HepG2 (cell line): ENCODE data around the gene CITED2. TPM values are rescaled to one million over a fixed set of nuclear protein-coding genes. Genes with fewer than 3 reads are reported as not detected.
A peak's percentile ranks its signal among the peaks of the same experiment; 100 is the strongest.

Source experiments
- ATRX ChIP-seq: sonication (generic); formaldehyde crosslinking; IDR thresholded peaks from 2 replicates; pipeline ENCODE4 v1.4.0; 2020; ENCODE audit warnings: missing genetic modification reagents, borderline replicate concordance
- GZF1 ChIP-seq: sonication (generic); formaldehyde crosslinking; IDR thresholded peaks from 2 replicates; pipeline ENCODE4 v1.5.1; 2020; ENCODE audit warnings: mild to moderate bottlenecking, missing genetic modification reagents
- HMGA1 ChIP-seq: sonication (generic); formaldehyde crosslinking; conservative IDR thresholded peaks from 2 replicates; pipeline ENCODE4 v1.4.0; 2020; ENCODE audit warnings: missing genetic modification reagents
- MAFK ChIP-seq, 2 experiments: IDR thresholded peaks in 1 of 2; conservative IDR thresholded peaks in 1 of 2; 2 replicates each; pipeline ENCODE4 v1.6.1; 2011; ENCODE audit warnings: improper control_type of control experiment in 2 of 2, low read length in 2 of 2
- MIER3 ChIP-seq: IDR thresholded peaks from 2 replicates; pipeline ENCODE4 v1.6.1; 2016; ENCODE audit warnings: missing compliant biosample characterization, borderline replicate concordance
- NCOA2 ChIP-seq: sonication (generic); formaldehyde crosslinking; IDR thresholded peaks from 2 replicates; pipeline ENCODE4 v1.8.0; 2022; ENCODE audit warnings: inconsistent platforms
- RFXANK ChIP-seq: IDR thresholded peaks from 2 replicates; pipeline ENCODE4 v1.6.1; 2016
- SMARCE1 ChIP-seq: fragments of 450-650 bp; IDR thresholded peaks from 2 replicates; pipeline ENCODE4 v1.6.1; 2017; ENCODE audit warnings: borderline replicate concordance
- SP2 ChIP-seq: sonication (generic); formaldehyde crosslinking; IDR thresholded peaks from 2 replicates; pipeline ENCODE4 v1.5.1; 2020; ENCODE audit warnings: mild to moderate bottlenecking, missing genetic modification reagents
- STAT5B ChIP-seq: sonication (generic); formaldehyde crosslinking; IDR thresholded peaks from 2 replicates; pipeline ENCODE4 v1.4.0; 2020; ENCODE audit warnings: missing genetic modification reagents
- ZBTB20 ChIP-seq: sonication (generic); formaldehyde crosslinking; IDR thresholded peaks from 2 replicates; pipeline ENCODE4 v1.8.1; 2023; ENCODE audit warnings: missing genetic modification reagents, low read depth, mild to moderate bottlenecking, borderline replicate concordance
- ZC3H13 ChIP-seq: sonication (generic); formaldehyde crosslinking; IDR thresholded peaks from 2 replicates; pipeline ENCODE4 v1.8.1; 2023; ENCODE audit warnings: mild to moderate bottlenecking, missing genetic modification reagents, moderate library complexity
- ZC3H4 ChIP-seq: sonication (generic); formaldehyde crosslinking; IDR thresholded peaks from 2 replicates; pipeline ENCODE4 v1.4.0; 2020; ENCODE audit warnings: missing genetic modification reagents, borderline replicate concordance
- ZFP36L1 ChIP-seq: sonication (generic); formaldehyde crosslinking; IDR thresholded peaks from 2 replicates; pipeline ENCODE4 v1.8.0; 2022; ENCODE audit warnings: mild to moderate bottlenecking, missing genetic modification reagents, moderate library complexity
- ZFP62 ChIP-seq: sonication (generic); formaldehyde crosslinking; IDR thresholded peaks from 2 replicates; pipeline ENCODE4 v1.4.0; 2020; ENCODE audit warnings: missing genetic modification reagents
- ZNF180 ChIP-seq: sonication (generic); formaldehyde crosslinking; IDR thresholded peaks from 2 replicates; pipeline ENCODE4 v1.4.0; 2020; ENCODE audit warnings: low read depth, missing genetic modification reagents, borderline replicate concordance
- ZNF484 ChIP-seq: sonication (generic); formaldehyde crosslinking; IDR thresholded peaks from 2 replicates; pipeline ENCODE4 v1.5.1; 2020; ENCODE audit warnings: mild to moderate bottlenecking, low read depth, missing genetic modification reagents, borderline replicate concordance
- ZNF570 ChIP-seq: sonication (generic); formaldehyde crosslinking; IDR thresholded peaks from 2 replicates; pipeline ENCODE4 v1.4.0; 2020; ENCODE audit warnings: mild to moderate bottlenecking, missing genetic modification reagents, borderline replicate concordance
- ZNF713 ChIP-seq: sonication (generic); formaldehyde crosslinking; IDR thresholded peaks from 2 replicates; pipeline ENCODE4 v1.4.0; 2020; ENCODE audit warnings: mild to moderate bottlenecking, missing genetic modification reagents
- polyA plus RNA-seq, 8 experiments: library from polyadenylated mRNA; depleted of rRNA in 3 of 8; stranded (reverse) in 7 of 8; unstranded in 1 of 8; fragments of >200 nt; fragmentation: Illumina TruSeq in 4 of 8; extraction: Trizol in 4 of 8; gene quantifications; 2 replicates each; pipeline versions ENCODE4 v1.2.1 to v1.2.3, GENCODE V29; 2011 to 2016; ENCODE audit warnings: low read depth in 4 of 8, missing spikeins in 1 of 8, mixed read lengths in 1 of 8; ENCODE audit not compliant: insufficient read depth in 1 of 8
- total RNA-seq, 5 experiments: library from RNA; depleted of rRNA; stranded (reverse); fragments of >200 nt; fragmentation: Illumina TruSeq; extraction: Trizol; gene quantifications; 2 replicates each; pipeline ENCODE4 v1.2.3, GENCODE V29; 2016; ENCODE audit warnings: low read depth in 1 of 5
- TF ChIP-seq, protein P1 (sequence below): sonication (generic); formaldehyde crosslinking; IDR thresholded peaks from 2 replicates; pipeline ENCODE4 v1.4.0; 2020; ENCODE audit warnings: mild to moderate bottlenecking, missing genetic modification reagents
- TF ChIP-seq, protein P2 (sequence below): conservative IDR thresholded peaks from 2 replicates; pipeline ENCODE4 v1.6.1; 2018; ENCODE audit warnings: missing genetic modification reagents
- TF ChIP-seq, protein P3 (sequence below): sonication (generic); formaldehyde crosslinking; IDR thresholded peaks from 2 replicates; pipeline ENCODE4 v1.4.0; 2020; ENCODE audit warnings: missing genetic modification reagents
- TF ChIP-seq, protein P4 (sequence below): sonication (generic); formaldehyde crosslinking; IDR thresholded peaks from 2 replicates; pipeline ENCODE4 v1.8.1; 2023; ENCODE audit warnings: mild to moderate bottlenecking, missing genetic modification reagents, borderline replicate concordance
- TF ChIP-seq, protein P5 (sequence below): sonication (generic); formaldehyde crosslinking; IDR thresholded peaks from 2 replicates; pipeline ENCODE4 v1.9.0; 2021; ENCODE audit warnings: missing genetic modification reagents, mild to moderate bottlenecking, borderline replicate concordance
- TF ChIP-seq, protein P6 (sequence below): IDR thresholded peaks from 2 replicates; pipeline ENCODE4 v1.6.1; 2016; ENCODE audit warnings: missing genetic modification reagents, missing compliant biosample characterization

The CITED2 gene
- total and polyA plus RNA-seq, 2 of the 13 experiments (the other 11 are each of a cell fraction or from before 2014, with no cell fraction given), result 17.6 to 57.2 TPM

DNA sequence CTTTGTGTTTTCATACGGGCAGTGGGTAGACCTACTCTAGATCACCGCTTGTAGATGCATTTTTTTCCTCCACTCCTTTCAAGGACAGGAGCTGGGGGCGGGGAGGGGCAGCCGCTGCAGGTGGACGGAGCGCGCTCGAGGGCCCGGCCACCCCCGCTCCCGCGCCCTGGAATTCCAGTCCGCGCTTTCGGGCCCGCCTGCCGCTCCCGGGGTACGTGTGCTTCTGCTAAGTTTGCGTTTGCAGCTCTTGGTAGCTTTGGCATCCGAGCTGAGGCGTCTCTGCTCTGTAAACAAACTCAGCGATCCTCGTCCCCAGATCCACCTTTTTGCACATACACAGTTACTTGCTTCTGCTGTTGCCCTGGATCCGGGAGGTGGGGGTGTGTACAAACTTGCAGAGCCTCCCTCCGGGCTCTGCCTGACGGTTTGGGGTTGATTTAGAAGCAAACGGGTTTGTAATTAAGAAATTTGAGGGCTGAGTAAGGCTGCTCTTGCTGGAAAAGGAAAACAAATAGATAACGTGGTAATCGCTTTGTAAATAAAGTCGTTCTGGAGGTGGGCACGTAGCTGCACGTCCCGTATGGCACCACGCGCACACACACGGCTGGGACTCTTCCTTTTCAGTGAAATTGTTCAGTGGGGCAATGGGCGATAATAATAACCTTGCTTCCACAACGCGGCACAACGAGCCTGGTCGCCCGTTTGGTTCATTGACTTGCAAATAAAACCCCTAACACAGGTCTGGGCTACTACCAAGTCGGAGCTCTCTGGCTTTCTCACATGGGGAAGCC is 973 bp upstream of the CITED2 start (continued):
- TF ChIP-seq, protein P1, sequence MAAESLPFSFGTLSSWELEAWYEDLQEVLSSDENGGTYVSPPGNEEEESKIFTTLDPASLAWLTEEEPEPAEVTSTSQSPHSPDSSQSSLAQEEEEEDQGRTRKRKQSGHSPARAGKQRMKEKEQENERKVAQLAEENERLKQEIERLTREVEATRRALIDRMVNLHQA (CRISPR knock-in tag), result no peak
- TF ChIP-seq ZNF180 (no peak), ZC3H13 (CRISPR knock-in tag) (no peak), ATRX (no peak), ZNF570 (CRISPR knock-in tag) (no peak), ZFP36L1 (CRISPR knock-in tag) (no peak; the same call in 1 of the 2 replicates), ZBTB20 (CRISPR knock-in tag) (peak; percentile 74; the same call in 1 of the 2 replicates), ZNF713 (CRISPR knock-in tag) (0 out of 2 replicates have a peak, but pooled peaks have one; percentile 53), STAT5B (no peak), SP2 (CRISPR knock-in tag) (0 out of 2 replicates have a peak, but pooled peaks have one; percentile 14), GZF1 (CRISPR knock-in tag) (no peak), SMARCE1 (no peak), MAFK (conservative IDR thresholded peaks at IDR 0.05 in 1 of 2, IDR thresholded peaks at IDR 0.05 in 1 of 2; ENCODE audit: low read length in 2 of 2) (peak; percentile 46 to 66; a peak in 3 of 4 replicates), NCOA2 (CRISPR knock-in tag) (peak; percentile 79), ZFP62 (CRISPR knock-in tag) (no peak), ZC3H4 (CRISPR knock-in tag) (peak; percentile 77; the same call in 1 of the 2 replicates), RFXANK (CRISPR knock-in tag) (no peak), HMGA1 (CRISPR knock-in tag) (no peak), ZNF484 (CRISPR knock-in tag) (0 out of 2 replicates have a peak, but pooled peaks have one; percentile 20), MIER3 (CRISPR knock-in tag) (peak; percentile 90; the same call in 1 of the 2 replicates)
- TF ChIP-seq, protein P2, sequence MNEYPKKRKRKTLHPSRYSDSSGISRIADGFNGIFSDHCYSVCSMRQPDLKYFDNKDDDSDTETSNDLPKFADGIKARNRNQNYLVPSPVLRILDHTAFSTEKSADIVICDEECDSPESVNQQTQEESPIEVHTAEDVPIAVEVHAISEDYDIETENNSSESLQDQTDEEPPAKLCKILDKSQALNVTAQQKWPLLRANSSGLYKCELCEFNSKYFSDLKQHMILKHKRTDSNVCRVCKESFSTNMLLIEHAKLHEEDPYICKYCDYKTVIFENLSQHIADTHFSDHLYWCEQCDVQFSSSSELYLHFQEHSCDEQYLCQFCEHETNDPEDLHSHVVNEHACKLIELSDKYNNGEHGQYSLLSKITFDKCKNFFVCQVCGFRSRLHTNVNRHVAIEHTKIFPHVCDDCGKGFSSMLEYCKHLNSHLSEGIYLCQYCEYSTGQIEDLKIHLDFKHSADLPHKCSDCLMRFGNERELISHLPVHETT (CRISPR knock-in tag), result peak; percentile 39; the same call in 1 of the 2 replicates
- TF ChIP-seq, protein P3, sequence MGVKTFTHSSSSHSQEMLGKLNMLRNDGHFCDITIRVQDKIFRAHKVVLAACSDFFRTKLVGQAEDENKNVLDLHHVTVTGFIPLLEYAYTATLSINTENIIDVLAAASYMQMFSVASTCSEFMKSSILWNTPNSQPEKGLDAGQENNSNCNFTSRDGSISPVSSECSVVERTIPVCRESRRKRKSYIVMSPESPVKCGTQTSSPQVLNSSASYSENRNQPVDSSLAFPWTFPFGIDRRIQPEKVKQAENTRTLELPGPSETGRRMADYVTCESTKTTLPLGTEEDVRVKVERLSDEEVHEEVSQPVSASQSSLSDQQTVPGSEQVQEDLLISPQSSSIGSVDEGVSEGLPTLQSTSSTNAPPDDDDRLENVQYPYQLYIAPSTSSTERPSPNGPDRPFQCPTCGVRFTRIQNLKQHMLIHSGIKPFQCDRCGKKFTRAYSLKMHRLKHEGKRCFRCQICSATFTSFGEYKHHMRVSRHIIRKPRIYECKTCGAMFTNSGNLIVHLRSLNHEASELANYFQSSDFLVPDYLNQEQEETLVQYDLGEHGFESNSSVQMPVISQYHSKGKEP, result peak; percentile 53; the same call in 1 of the 2 replicates
- TF ChIP-seq, protein P4, sequence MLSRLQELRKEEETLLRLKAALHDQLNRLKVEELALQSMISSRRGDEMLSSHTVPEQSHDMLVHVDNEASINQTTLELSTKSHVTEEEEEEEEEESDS (CRISPR knock-in tag), result no peak; the same call in 1 of the 2 replicates
- TF ChIP-seq, protein P5, sequence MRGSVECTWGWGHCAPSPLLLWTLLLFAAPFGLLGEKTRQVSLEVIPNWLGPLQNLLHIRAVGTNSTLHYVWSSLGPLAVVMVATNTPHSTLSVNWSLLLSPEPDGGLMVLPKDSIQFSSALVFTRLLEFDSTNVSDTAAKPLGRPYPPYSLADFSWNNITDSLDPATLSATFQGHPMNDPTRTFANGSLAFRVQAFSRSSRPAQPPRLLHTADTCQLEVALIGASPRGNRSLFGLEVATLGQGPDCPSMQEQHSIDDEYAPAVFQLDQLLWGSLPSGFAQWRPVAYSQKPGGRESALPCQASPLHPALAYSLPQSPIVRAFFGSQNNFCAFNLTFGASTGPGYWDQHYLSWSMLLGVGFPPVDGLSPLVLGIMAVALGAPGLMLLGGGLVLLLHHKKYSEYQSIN (CRISPR knock-in tag), result no peak
- TF ChIP-seq, protein P6, sequence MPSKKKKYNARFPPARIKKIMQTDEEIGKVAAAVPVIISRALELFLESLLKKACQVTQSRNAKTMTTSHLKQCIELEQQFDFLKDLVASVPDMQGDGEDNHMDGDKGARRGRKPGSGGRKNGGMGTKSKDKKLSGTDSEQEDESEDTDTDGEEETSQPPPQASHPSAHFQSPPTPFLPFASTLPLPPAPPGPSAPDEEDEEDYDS (CRISPR knock-in tag), result peak; percentile 87
